H9 (cell line): ENCODE results near the gene DIAPH2. TPM values are rescaled to one million over a fixed set of nuclear protein-coding genes. Genes with fewer than 3 reads are reported as not detected.

Experiments used
- DNase-seq: peaks from one replicate; pipeline ENCODE4 v3.0.0-alpha.2; 2017
- H2AFZ ChIP-seq: one replicate; pipeline ENCODE4 v1.6.1; 2013; ENCODE audit warnings: mild to moderate bottlenecking, low read length, control low read depth, moderate library complexity
- H2AK5ac ChIP-seq: 2 replicates; pipeline ENCODE4 v1.6.1; 2013; ENCODE audit warnings: low read length, control low read depth, mixed read lengths; ENCODE audit not compliant: insufficient read length
- H2BK120ac ChIP-seq: one replicate; pipeline ENCODE4 v1.6.1; 2013; ENCODE audit warnings: low read depth, mild to moderate bottlenecking, low read length, control low read depth, inconsistent platforms; ENCODE audit not compliant: poor library complexity, severe bottlenecking
- H2BK12ac ChIP-seq: 2 replicates; pipeline ENCODE4 v1.6.1; 2013; ENCODE audit warnings: low read length, control low read depth, mixed read lengths, low read depth; ENCODE audit not compliant: insufficient read length
- H2BK15ac ChIP-seq: 2 replicates; pipeline ENCODE4 v1.6.1; 2013; ENCODE audit warnings: low read depth, low read length, control low read depth
- H2BK20ac ChIP-seq: one replicate; pipeline ENCODE4 v1.6.1; 2013; ENCODE audit warnings: low read depth, mild to moderate bottlenecking, low read length, control low read depth, inconsistent platforms; ENCODE audit not compliant: poor library complexity, severe bottlenecking
- H2BK5ac ChIP-seq: 2 replicates; pipeline ENCODE4 v1.6.1; 2013; ENCODE audit warnings: low read length, control low read depth, mixed read lengths; ENCODE audit not compliant: insufficient read length
- H3K14ac ChIP-seq: 2 replicates; pipeline ENCODE4 v1.6.1; 2013; ENCODE audit warnings: low read length, control low read depth; ENCODE audit not compliant: insufficient read depth
- H3K18ac ChIP-seq: 2 replicates; pipeline ENCODE4 v1.6.1; 2013; ENCODE audit warnings: low read depth, mild to moderate bottlenecking, mixed read lengths, low read length, control low read depth; ENCODE audit not compliant: insufficient read length
- H3K23ac ChIP-seq: 2 replicates; pipeline ENCODE4 v1.6.1; 2013; ENCODE audit warnings: low read length, control low read depth, mixed read lengths, low read depth; ENCODE audit not compliant: insufficient read length
- H3K23me2 ChIP-seq: 2 replicates; pipeline ENCODE4 v1.6.1; 2013; ENCODE audit warnings: low read depth, mild to moderate bottlenecking, mixed read lengths, low read length, control low read depth; ENCODE audit not compliant: insufficient read length, poor library complexity, severe bottlenecking
- H3K27ac ChIP-seq: 2 replicates; pipeline ENCODE4 v1.5.1; 2013; ENCODE audit warnings: low read length, control low read depth, mixed read lengths, low read depth; ENCODE audit not compliant: insufficient read length
- H3K27me3 ChIP-seq: 2 replicates; pipeline ENCODE4 v1.6.1; 2013; ENCODE audit warnings: low read length, control low read depth, inconsistent platforms; ENCODE audit not compliant: insufficient read depth
- H3K4ac ChIP-seq: 2 replicates; pipeline ENCODE4 v1.6.1; 2013; ENCODE audit warnings: low read depth, mild to moderate bottlenecking, control low read depth, inconsistent platforms, low read length, moderate library complexity
- H3K4me1 ChIP-seq: 2 replicates; pipeline ENCODE4 v1.6.1; 2013; ENCODE audit warnings: low read length, control low read depth, inconsistent platforms; ENCODE audit not compliant: insufficient read depth
- H3K4me2 ChIP-seq: 2 replicates; pipeline ENCODE4 v1.6.1; 2013; ENCODE audit warnings: low read length, control low read depth, mixed read lengths; ENCODE audit not compliant: insufficient read length, insufficient read depth
- H3K56ac ChIP-seq: 2 replicates; pipeline ENCODE4 v1.6.1; 2013; ENCODE audit warnings: low read depth, mild to moderate bottlenecking, mixed read lengths, low read length, control low read depth; ENCODE audit not compliant: insufficient read length
- H3K79me1 ChIP-seq: 2 replicates; pipeline ENCODE4 v1.6.1; 2013; ENCODE audit warnings: low read depth, mild to moderate bottlenecking, moderate library complexity, low read length, control low read depth, inconsistent platforms; ENCODE audit not compliant: insufficient read depth, poor library complexity, severe bottlenecking
- H3K79me2 ChIP-seq: 2 replicates; pipeline ENCODE4 v1.6.1; 2013; ENCODE audit warnings: low read length, control low read depth, inconsistent platforms; ENCODE audit not compliant: insufficient read depth
- H3K9ac ChIP-seq: 2 replicates; pipeline ENCODE4 v1.6.1; 2013; ENCODE audit warnings: low read length, control low read depth, mixed read lengths; ENCODE audit not compliant: insufficient read length; ENCODE audit errors: extremely low read depth
- H3K9me3 ChIP-seq: one replicate; pipeline ENCODE4 v1.6.1; 2013; ENCODE audit warnings: low read depth, low read length, inconsistent platforms; ENCODE audit not compliant: control insufficient read depth
- H3T11ph ChIP-seq: one replicate; pipeline ENCODE4 v1.6.1; 2013; ENCODE audit warnings: mild to moderate bottlenecking, low read length, control low read depth, inconsistent platforms
- H4K20me1 ChIP-seq: one replicate; pipeline ENCODE4 v1.6.1; 2013; ENCODE audit not compliant: control insufficient read depth, insufficient read length, insufficient read depth
- H4K5ac ChIP-seq: 2 replicates; pipeline ENCODE4 v1.6.1; 2013; ENCODE audit warnings: low read depth, mild to moderate bottlenecking, mixed read lengths, low read length, control low read depth; ENCODE audit not compliant: insufficient read length
- H4K8ac ChIP-seq: replicated peaks from 2 replicates; pipeline ENCODE4 v1.6.1; 2013; ENCODE audit warnings: low read length, control low read depth, mixed read lengths, low read depth; ENCODE audit not compliant: insufficient read length
- H4K91ac ChIP-seq: 2 replicates; pipeline ENCODE4 v1.6.1; 2013; ENCODE audit warnings: low read depth, mild to moderate bottlenecking, moderate library complexity, mixed read lengths, low read length, control low read depth; ENCODE audit not compliant: insufficient read length
- H3K27ac Mint-ChIP-seq, 3 experiments: 2 replicates in 2 of 3; 3 replicates in 1 of 3; pipeline ENCODE4 v1.8.0; 2020 to 2021; ENCODE audit warnings: mixed read lengths in 3 of 3, mild to moderate bottlenecking in 1 of 3, moderate library complexity in 1 of 3
- H3K27me3 Mint-ChIP-seq: 2 replicates; pipeline ENCODE4 v1.8.0; 2021; ENCODE audit warnings: low read depth, mild to moderate bottlenecking, moderate library complexity, mixed read lengths
- H3K36me3 Mint-ChIP-seq, 3 experiments: 2 replicates in 2 of 3; 3 replicates in 1 of 3; pipeline ENCODE4 v1.8.0; 2020 to 2021; ENCODE audit warnings: low read depth in 3 of 3, mixed read lengths in 3 of 3; ENCODE audit not compliant: insufficient read depth in 1 of 3
- H3K4me1 Mint-ChIP-seq, 2 experiments: 2 replicates each; pipeline ENCODE4 v1.8.0; 2020; ENCODE audit warnings: mixed read lengths in 2 of 2
- H3K4me3 Mint-ChIP-seq, 2 experiments: 2 replicates in 1 of 2; 3 replicates in 1 of 2; pipeline ENCODE4 v1.8.0; 2020 to 2021; ENCODE audit warnings: mild to moderate bottlenecking in 2 of 2, mixed read lengths in 2 of 2, moderate library complexity in 1 of 2
- H3K9me3 Mint-ChIP-seq, 2 experiments: 2 replicates in 1 of 2; 3 replicates in 1 of 2; pipeline ENCODE4 v1.8.0; 2020; ENCODE audit warnings: mild to moderate bottlenecking in 2 of 2, mixed read lengths in 2 of 2, moderate library complexity in 1 of 2
- WGBS: extraction: QIAGEN DNeasy Blood & Tissue Kit; methylation state at CpG from one replicate; pipeline ENCODE4 v1.1.7; 2013; ENCODE audit warnings: missing lambda C conversion rate, low lambda C conversion rate, mixed read lengths; ENCODE audit not compliant: insufficient read length; ENCODE audit errors: extremely low coverage; 5-methylcytosine and 5-hydroxymethylcytosine counted together
- total RNA-seq: library from RNA; stranded (reverse); gene quantifications from 2 replicates; pipeline ENCODE4 v1.2.1, GENCODE V29; 2021
- TF ChIP-seq, protein P1 (sequence below): fragments of 200-600 bp; sonication (generic); conservative IDR thresholded peaks from 3 replicates; pipeline ENCODE4 v1.8.0; 2021; ENCODE audit warnings: antibody characterized with exemption, mild to moderate bottlenecking

Gene DIAPH2
- total RNA-seq, 1 experiment from 2014 or later, result 45.4 TPM

DNA sequence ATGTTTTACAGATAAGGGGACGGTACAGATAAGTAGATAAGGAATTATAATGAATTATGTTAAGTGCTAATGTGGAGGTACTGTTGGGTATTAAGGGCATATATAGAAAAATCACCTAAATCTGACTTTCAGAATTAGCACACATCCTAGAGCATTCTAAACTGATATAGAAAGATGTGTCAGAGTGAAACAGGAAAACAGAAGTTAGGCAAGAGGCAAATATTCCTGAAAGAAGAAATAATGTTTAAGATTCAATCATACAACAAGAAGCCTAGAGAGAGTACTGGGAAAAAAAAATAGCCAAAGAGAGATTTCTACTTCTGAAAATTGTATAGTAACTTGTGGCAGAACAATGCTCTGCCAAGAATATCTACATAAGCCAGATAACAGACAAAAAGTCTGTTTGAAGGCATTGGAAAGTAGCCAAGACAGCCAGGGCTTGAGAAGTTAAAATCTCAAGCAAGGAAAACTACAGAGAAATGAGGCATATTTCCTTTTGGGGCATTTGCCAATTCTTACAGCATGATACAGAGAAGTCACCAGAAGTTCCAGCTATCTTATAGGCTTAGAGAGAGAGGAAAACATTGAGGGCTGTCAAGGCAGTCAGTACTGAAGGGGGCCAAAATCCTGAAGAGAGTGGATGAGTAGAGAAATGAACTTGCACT, 845.0 kb downstream of the DIAPH2 start:
- Histone ChIP-seq H3K27me3 (no peaks in the 10 kb centered on the region), H4K8ac (no peak overlapping the region), H3K4me2 (no peak overlapping the region), H3K4me1 (no peaks in the 10 kb centered on the region), H3K79me1 (no peaks in the 10 kb centered on the region), H4K20me1 (no peaks in the 10 kb centered on the region), H2BK5ac (no peak overlapping the region), H3T11ph (no peak overlapping the region), H4K5ac (no peak overlapping the region), H2BK120ac (no peak overlapping the region), H3K23me2 (no peaks in the 10 kb centered on the region), H2AFZ (no peak overlapping the region), H3K56ac (no peak overlapping the region), H3K9ac (no peak overlapping the region), H3K9me3 (peaks cover 5% of the 10 kb centered on the region), H2AK5ac (no peak overlapping the region), H3K18ac (no peak overlapping the region), H2BK15ac (no peak overlapping the region), H3K27ac (no peak overlapping the region), H3K14ac (no peak overlapping the region), H4K91ac (no peak overlapping the region), H2BK12ac (no peak overlapping the region), H3K23ac (no peak overlapping the region), H2BK20ac (no peak overlapping the region), H3K79me2 (no peaks in the 10 kb centered on the region), H3K4ac (no peak overlapping the region)
- H3K9me3 Mint-ChIP-seq, result peaks cover 24 to 29% of the 10 kb centered on the region in 2 experiments
- no peaks in the 10 kb centered on the region for H3K27me3 Mint-ChIP-seq
- WGBS, result no CpG with 5 or more reads among the region's 1 CpG
- peaks cover 29 to 42% (median 37%) of the 10 kb centered on the region in 3 experiments for H3K36me3 Mint-ChIP-seq
- no peak overlapping the region; a peak in 1 of 7 replicates for H3K27ac Mint-ChIP-seq
- H3K4me1 Mint-ChIP-seq, result peaks cover 8% of the 10 kb centered on the region in 2 experiments; a peak in 3 of 4 replicates
- DNase-seq, result no peak
- no peak overlapping the region for H3K4me3 Mint-ChIP-seq
- TF ChIP-seq, protein P1, sequence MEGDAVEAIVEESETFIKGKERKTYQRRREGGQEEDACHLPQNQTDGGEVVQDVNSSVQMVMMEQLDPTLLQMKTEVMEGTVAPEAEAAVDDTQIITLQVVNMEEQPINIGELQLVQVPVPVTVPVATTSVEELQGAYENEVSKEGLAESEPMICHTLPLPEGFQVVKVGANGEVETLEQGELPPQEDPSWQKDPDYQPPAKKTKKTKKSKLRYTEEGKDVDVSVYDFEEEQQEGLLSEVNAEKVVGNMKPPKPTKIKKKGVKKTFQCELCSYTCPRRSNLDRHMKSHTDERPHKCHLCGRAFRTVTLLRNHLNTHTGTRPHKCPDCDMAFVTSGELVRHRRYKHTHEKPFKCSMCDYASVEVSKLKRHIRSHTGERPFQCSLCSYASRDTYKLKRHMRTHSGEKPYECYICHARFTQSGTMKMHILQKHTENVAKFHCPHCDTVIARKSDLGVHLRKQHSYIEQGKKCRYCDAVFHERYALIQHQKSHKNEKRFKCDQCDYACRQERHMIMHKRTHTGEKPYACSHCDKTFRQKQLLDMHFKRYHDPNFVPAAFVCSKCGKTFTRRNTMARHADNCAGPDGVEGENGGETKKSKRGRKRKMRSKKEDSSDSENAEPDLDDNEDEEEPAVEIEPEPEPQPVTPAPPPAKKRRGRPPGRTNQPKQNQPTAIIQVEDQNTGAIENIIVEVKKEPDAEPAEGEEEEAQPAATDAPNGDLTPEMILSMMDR, result no peak
